HG02642 (cell line): ENCODE results near the gene CNTNAP2.
"Not testable (repeated sequence)": the region's sequence is repeated elsewhere in the genome, so short reads cannot be mapped to it uniquely, and the experiment has no call there.

ENCODE experiments used
- ATAC-seq: cut with Tn5 transposase; IDR thresholded peaks from one replicate; pipeline ENCODE4 v1.9.1; 2021; ENCODE audit warnings: mild to moderate bottlenecking; ENCODE audit not compliant: unreplicated experiment, poor library complexity

CNTNAP2 gene

GRCh38 chr7:146138926-146139325 is 22.3 kb downstream of the CNTNAP2 start:
- no peak for ATAC-seq

DNA sequence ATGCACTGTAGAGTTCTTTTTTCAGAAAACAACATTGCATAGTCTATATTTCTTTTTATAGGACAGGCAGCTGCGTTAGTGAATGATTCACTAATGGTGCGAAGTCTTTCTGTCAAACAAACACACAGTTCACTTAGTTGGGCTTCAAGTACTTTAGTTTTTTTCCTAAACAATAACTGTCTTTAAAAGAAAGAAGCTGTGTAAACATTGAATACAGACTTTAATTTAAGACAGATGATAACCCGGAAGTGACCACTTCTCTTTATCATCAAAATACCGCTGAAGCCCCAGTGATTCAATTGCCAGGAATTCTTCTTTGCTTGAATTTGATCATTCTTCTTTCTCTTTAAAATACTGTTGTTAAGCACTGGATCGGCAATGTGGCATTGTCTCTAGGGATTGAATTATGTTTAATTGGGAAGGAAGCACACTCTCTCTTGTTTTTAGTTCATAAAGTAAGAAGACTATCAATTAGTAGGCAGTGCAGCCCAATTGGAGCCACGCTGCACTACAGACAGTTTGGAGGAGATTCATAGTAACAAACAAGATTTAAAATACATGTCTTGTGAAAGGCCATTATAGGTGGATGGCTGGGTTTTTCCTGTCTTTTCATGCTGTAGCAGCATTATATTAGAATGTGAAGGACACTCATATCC is 30.4 kb downstream of the CNTNAP2 start:
- no peak for ATAC-seq

GRCh38 chr7:146150153-146150552 is 33.6 kb downstream of the CNTNAP2 start:
- no peak for ATAC-seq

DNA sequence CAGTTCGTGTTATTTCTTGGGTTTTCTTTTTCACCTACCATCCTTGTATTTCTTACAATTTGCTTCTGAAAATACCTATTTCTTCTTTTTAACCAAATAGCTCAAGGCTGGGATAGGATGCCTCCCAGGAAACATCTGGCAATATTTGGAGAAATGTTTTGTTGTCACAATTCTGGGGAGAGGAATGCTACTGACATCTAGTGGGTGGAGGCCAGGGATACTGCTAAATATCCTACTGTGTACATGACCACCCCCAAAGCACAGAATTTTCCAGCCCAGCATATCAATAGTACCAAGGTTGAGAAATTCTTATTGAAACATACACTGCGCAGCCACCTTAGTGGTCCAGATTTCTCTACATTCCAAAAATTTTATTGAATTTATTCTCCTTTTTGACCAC is 55.5 kb downstream of the CNTNAP2 start:
- no peak for ATAC-seq

DNA sequence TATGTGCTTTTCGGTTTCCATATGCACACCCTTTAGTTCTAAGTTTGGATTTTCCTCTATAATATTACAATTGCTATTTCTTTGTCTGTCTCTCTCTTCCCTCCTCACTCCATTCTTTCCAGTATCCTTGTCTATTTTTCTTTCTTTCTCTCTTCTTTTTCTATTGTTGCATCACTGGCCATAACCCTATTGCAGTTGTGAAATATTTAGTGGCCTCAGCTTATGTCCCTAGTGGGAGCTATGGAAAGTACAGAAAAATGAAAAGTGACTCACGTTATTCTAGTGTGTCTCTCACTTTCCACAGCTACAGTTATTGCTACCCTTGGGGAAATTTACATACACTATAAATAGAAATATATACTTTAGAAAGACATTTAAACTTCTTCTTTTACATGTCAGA is 59.1 kb downstream of the CNTNAP2 start:
- no peak for ATAC-seq

GRCh38 chr7:146176860-146177259 is 60.3 kb downstream of the CNTNAP2 start:
- no peak for ATAC-seq

- ATAC-seq: no peak
These were observed 60.7 kb downstream of the CNTNAP2 start for GRCh38 chr7:146177301-146177700.

DNA sequence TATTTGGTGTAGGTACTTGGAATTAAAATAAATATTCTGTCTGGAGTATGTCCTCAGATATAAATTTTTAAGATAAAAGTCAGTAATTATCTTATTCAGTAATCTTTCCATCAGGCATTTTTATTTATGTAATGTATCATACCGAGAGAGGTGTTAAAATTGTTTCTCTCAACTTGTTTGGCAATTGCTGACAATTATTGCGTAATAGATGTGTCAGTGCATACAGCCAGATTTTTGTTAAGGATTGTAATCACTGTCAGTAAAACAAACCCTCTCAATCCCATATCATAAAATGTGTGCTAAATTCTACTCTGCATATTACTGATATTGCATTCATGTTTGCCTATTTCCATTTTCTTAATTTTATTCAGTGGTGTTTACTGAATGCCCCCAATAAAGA is 69.2 kb downstream of the CNTNAP2 start:
- no peak for ATAC-seq

GRCh38 chr7:146191428-146191827 is 74.8 kb downstream of the CNTNAP2 start:
- ATAC-seq: not testable (repeated sequence)

DNA sequence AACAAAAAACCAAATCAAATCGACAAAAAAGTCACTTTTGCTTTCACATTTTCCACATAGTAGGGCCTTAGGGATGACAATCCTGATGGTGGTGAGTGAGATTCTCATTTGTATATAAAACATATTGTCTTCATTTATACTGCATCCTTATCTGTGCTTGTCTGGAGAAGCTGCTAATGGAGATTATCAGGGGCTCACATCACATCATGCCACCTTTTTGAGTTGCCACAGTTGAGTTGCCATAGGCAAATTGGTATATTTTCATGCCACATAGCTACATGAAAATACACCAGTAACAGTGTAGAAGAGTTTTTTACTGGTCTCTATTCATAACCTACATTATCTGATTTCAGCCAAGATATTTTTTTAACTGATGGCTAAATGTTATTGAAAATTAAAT is 85.3 kb downstream of the CNTNAP2 start:
- no peak for ATAC-seq

- ATAC-seq: no peak
These were observed 89.7 kb downstream of the CNTNAP2 start for GRCh38 chr7:146206270-146206669.

GRCh38 chr7:146208492-146208891 is 91.9 kb downstream of the CNTNAP2 start:
- ATAC-seq: no peak

DNA sequence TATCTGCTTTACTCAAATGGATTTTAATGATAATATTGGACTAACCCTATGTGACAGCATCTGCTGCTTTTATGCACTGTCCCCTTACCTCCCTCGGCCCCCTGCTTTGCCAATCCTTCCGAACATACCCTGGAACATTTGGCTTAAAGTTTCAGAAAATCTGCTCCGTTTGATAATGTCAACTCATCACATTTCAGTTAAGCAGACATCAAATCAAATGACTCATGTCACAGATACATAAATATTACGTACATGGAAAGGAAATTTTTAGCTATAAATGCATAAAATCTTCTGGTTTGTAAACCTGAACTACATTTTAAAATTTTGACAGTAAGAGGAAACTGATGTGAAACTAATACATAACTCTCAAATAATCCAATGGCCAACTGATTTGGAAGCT is 98.2 kb downstream of the CNTNAP2 start:
- no peak for ATAC-seq

GRCh38 chr7:146216396-146217041 is 99.9 kb downstream of the CNTNAP2 start:
- ATAC-seq: no peak

DNA sequence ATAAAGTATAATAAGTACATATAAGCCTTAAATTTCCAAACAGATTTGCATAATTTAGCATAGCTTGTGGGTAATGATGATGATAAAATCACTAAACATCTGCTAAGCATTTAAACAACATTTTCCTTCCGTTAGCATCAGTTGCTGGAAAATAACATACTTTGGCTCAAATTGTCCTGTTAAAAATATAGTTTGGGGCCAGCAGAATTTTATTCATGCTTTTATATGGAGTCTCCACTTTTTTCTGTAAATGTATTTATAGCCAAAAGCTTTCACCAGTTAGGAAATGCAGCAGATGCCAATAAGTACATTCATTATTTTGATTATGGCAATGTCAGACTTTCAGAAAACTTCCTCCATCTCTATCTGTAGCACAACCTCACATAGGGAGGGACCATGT is 107.2 kb downstream of the CNTNAP2 start:
- no peak for ATAC-seq

DNA sequence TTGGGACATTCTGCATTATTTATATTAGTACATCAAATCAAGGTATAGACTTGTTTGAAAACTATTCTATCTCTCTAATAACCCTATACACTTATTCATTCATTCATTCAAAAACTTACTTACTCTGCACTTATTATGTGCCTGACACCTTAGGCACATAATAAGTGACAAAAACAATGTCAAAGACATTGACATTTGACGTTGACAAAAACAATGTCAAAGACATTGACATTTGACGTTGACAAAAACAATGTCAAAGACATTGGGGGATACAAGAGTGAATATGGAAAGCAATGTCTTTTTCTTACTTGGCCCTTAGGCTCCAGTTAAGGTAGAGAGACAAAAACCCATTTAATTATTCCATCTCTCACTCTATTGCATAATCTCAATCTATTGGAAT is 116.0 kb downstream of the CNTNAP2 start:
- ATAC-seq: no peak

GRCh38 chr7:146235195-146235594 is 118.6 kb downstream of the CNTNAP2 start:
- ATAC-seq: no peak

DNA sequence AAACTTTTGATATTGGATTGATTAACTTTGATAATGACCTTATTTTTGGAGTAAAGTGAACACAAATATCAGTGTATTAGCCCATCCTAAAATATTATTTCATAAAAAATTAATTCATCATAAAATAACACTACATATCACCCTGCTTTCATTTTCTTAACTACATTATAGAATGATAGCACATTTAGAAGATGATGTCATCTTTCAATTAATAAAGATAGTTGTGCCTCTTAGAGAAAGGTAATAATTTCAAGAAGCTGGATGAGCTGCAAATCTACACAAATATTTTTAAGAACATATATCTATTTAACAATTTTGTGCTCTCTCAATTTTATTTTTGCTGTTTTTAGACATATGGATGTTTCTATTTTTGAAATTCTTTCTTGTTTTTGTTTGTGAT is 126.1 kb downstream of the CNTNAP2 start:
- ATAC-seq: no peak

GRCh38 chr7:146247991-146248390 is 131.4 kb downstream of the CNTNAP2 start:
- not testable (repeated sequence) for ATAC-seq

GRCh38 chr7:146248744-146249143 is 132.1 kb downstream of the CNTNAP2 start:
- not testable (repeated sequence) for ATAC-seq

GRCh38 chr7:146249272-146249671 is 132.7 kb downstream of the CNTNAP2 start:
- ATAC-seq: no peak

GRCh38 chr7:146255609-146256008 is 139.0 kb downstream of the CNTNAP2 start:
- no peak for ATAC-seq
